GM23338 (cell line): ENCODE results near the gene RAD21L1. TPM values are rescaled to one million over a fixed set of nuclear protein-coding genes. Genes with fewer than 3 reads are reported as not detected.

Source experiments
- ATAC-seq: fragments of 200-7000 bp; cut with Tn5 transposase; 3 replicates; pipeline ENCODE4 v1.9.1; 2020
- DNase-seq: peaks from one replicate; pipeline ENCODE4 v3.0.0-alpha.2; 2015; ENCODE audit warnings: low spot score
- H2AFZ ChIP-seq: fragments of 200-600 bp; sonication (generic); 2 replicates; pipeline ENCODE4 v1.8.0; 2016; ENCODE audit warnings: antibody characterized with exemption, mild to moderate bottlenecking, moderate library complexity
- H3F3A ChIP-seq: fragments of 200-600 bp; sonication (generic); replicated peaks from 2 replicates; pipeline ENCODE4 v1.8.0; 2017; ENCODE audit warnings: antibody characterized with exemption, mixed run types, low read depth
- H3K27ac ChIP-seq: fragments of 200-600 bp; sonication (generic); 2 replicates; pipeline ENCODE4 v1.6.1; 2016; ENCODE audit warnings: low read depth
- H3K27me3 ChIP-seq: fragments of 200-600 bp; sonication (generic); 2 replicates; pipeline ENCODE4 v1.8.0; 2016; ENCODE audit warnings: mild to moderate bottlenecking, mixed run types, moderate library complexity; ENCODE audit not compliant: insufficient read depth
- H3K36me3 ChIP-seq: fragments of 200-600 bp; sonication (generic); 2 replicates; pipeline ENCODE4 v1.8.0; 2016; ENCODE audit warnings: mild to moderate bottlenecking; ENCODE audit not compliant: insufficient read depth
- H3K4me1 ChIP-seq: fragments of 200-600 bp; sonication (generic); 2 replicates; pipeline ENCODE4 v1.8.0; 2016; ENCODE audit warnings: mild to moderate bottlenecking, moderate library complexity; ENCODE audit not compliant: insufficient read depth
- H3K4me2 ChIP-seq: fragments of 200-600 bp; sonication (generic); 2 replicates; pipeline ENCODE4 v1.7.1; 2017; ENCODE audit warnings: mixed run types
- H3K4me3 ChIP-seq: fragments of 200-600 bp; sonication (generic); 2 replicates; pipeline ENCODE4 v1.6.1; 2016; ENCODE audit warnings: mixed run types
- H3K79me2 ChIP-seq: fragments of 200-600 bp; sonication (generic); replicated peaks from 2 replicates; pipeline ENCODE4 v1.8.0; 2017; ENCODE audit warnings: mild to moderate bottlenecking; ENCODE audit not compliant: insufficient read depth
- H3K9me2 ChIP-seq: fragments of 200-600 bp; sonication (generic); 2 replicates; pipeline ENCODE4 v1.8.0; 2017; ENCODE audit not compliant: insufficient read depth
- H4K20me1 ChIP-seq: fragments of 200-600 bp; sonication (generic); replicated peaks from 2 replicates; pipeline ENCODE4 v1.8.0; 2017; ENCODE audit warnings: mild to moderate bottlenecking; ENCODE audit not compliant: insufficient read depth
- H3K27ac Mint-ChIP-seq: 2 replicates; pipeline ENCODE4 v1.8.0; 2020; ENCODE audit warnings: inconsistent platforms, mild to moderate bottlenecking, moderate library complexity, mixed read lengths
- H3K27me3 Mint-ChIP-seq: 3 replicates; pipeline ENCODE4 v1.8.0; 2022; ENCODE audit warnings: low read depth, mild to moderate bottlenecking, moderate library complexity, mixed read lengths, inconsistent platforms; ENCODE audit not compliant: insufficient read depth, poor library complexity
- H3K36me3 Mint-ChIP-seq: 3 replicates; pipeline ENCODE4 v1.8.0; 2021; ENCODE audit warnings: low read depth, mild to moderate bottlenecking, inconsistent platforms, moderate library complexity, mixed read lengths
- H3K4me1 Mint-ChIP-seq: 3 replicates; pipeline ENCODE4 v1.8.0; 2020; ENCODE audit warnings: mild to moderate bottlenecking, inconsistent platforms, mixed read lengths
- H3K4me3 Mint-ChIP-seq: 3 replicates; pipeline ENCODE4 v1.8.0; 2021; ENCODE audit warnings: moderate library complexity, mild to moderate bottlenecking, inconsistent platforms, mixed read lengths
- H3K9me3 Mint-ChIP-seq: 3 replicates; pipeline ENCODE4 v1.8.0; 2020; ENCODE audit warnings: moderate library complexity, mild to moderate bottlenecking, inconsistent platforms, mixed read lengths
- CREB1 ChIP-seq: fragments of 250-450 bp; sonication (Bioruptor Pico); IDR thresholded peaks from 2 replicates; pipeline ENCODE4 v1.5.0; 2020; ENCODE audit warnings: low read depth, mild to moderate bottlenecking, moderate library complexity
- EZH2 ChIP-seq: fragments of 200-600 bp; sonication (generic); IDR thresholded peaks from one replicate; pipeline ENCODE4 v1.8.0; 2017; ENCODE audit warnings: antibody characterized with exemption, mild to moderate bottlenecking, low read depth; ENCODE audit not compliant: unreplicated experiment
- EZH2phosphoT487 ChIP-seq: fragments of 200-600 bp; sonication (generic); IDR thresholded peaks from one replicate; pipeline ENCODE4 v1.8.1; 2018; ENCODE audit warnings: antibody characterized with exemption; ENCODE audit not compliant: unreplicated experiment
- JUNB ChIP-seq: IDR thresholded peaks from one replicate; pipeline ENCODE4 v1.6.1; 2016; ENCODE audit warnings: antibody characterized with exemption; ENCODE audit not compliant: unreplicated experiment
- NANOG ChIP-seq: IDR thresholded peaks from 2 replicates; pipeline ENCODE4 v1.6.1; 2016; ENCODE audit warnings: antibody characterized with exemption, borderline replicate concordance
- POLR2AphosphoS5 ChIP-seq: IDR thresholded peaks from 2 replicates; pipeline ENCODE4 v1.6.1; 2016; ENCODE audit warnings: antibody characterized with exemption, low read depth
- STAT1 ChIP-seq: IDR thresholded peaks from one replicate; pipeline ENCODE4 v1.6.1; 2016; ENCODE audit warnings: antibody characterized with exemption; ENCODE audit not compliant: unreplicated experiment
- ZNF114 ChIP-seq: fragments of 250-450 bp; sonication (Bioruptor Pico); IDR thresholded peaks from 2 replicates; pipeline ENCODE4 v1.5.0; 2020; ENCODE audit warnings: mild to moderate bottlenecking, moderate library complexity
- ZNF331 ChIP-seq: fragments of 250-450 bp; sonication (Bioruptor Pico); IDR thresholded peaks from 2 replicates; pipeline ENCODE4 v1.5.0; 2020; ENCODE audit warnings: low read depth, mild to moderate bottlenecking, moderate library complexity
- polyA plus RNA-seq: library from polyadenylated mRNA; unstranded; fragments of >200 nt; fragmentation: Nextera tagmentation; extraction: Ambion mirVana; gene quantifications from 2 replicates; pipeline ENCODE4 v1.2.1, GENCODE V29; 2016
- total RNA-seq: library from RNA; depleted of rRNA; stranded (reverse); fragments of >200 nt; shearing (Covaris generic); gene quantifications from 2 replicates; pipeline ENCODE4 v1.2.3, GENCODE V29; 2014
- TF ChIP-seq, protein P1 (sequence below): IDR thresholded peaks from one replicate; pipeline ENCODE4 v1.6.1; 2018; ENCODE audit warnings: antibody characterized with exemption; ENCODE audit not compliant: unreplicated experiment
- TF ChIP-seq, protein P2 (sequence below), 2 experiments: fragments of 200-600 bp in 1 of 2; sonication (generic) in 1 of 2; conservative IDR thresholded peaks; 2 replicates each; pipeline versions ENCODE4 v1.5.1 to v1.6.1; 2016 to 2017; ENCODE audit warnings: antibody characterized with exemption in 2 of 2, low read depth in 2 of 2, mild to moderate bottlenecking in 2 of 2, moderate library complexity in 1 of 2
- TF ChIP-seq, protein P3 (sequence below): IDR thresholded peaks from 2 replicates; pipeline ENCODE4 v1.6.1; 2016; ENCODE audit warnings: antibody characterized with exemption
- TF ChIP-seq, protein P4 (sequence below): fragments of 250-450 bp; sonication (Bioruptor Pico); IDR thresholded peaks from 2 replicates; pipeline ENCODE4 v1.5.0; 2020; ENCODE audit warnings: mild to moderate bottlenecking, moderate library complexity

The RAD21L1 gene
- total and polyA plus RNA-seq, 2 experiments from 2014 or later = 0.10 to 0.95 TPM

DNA sequence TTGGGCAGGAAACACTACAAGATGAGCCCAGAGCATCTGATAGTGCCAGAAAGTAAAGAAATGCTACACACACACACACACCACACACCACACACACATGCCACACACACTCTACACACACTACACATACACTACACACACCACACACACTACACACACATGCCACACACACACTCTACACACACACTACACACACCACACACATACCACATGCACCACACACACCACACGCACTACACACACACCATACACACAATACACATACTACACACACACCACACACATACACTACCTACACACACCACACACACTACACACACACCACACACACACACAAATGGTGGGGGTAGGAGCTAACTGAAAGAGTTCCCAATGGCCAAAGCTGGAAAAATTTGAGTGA is 37.5 kb upstream of the RAD21L1 start:
- no peak overlapping the region for H3K4me3 Mint-ChIP-seq
- H3K27ac Mint-ChIP-seq = no peak overlapping the region
- Histone ChIP-seq H3K4me3 (no peak overlapping the region), H3K9me2 (no peaks in the 10 kb centered on the region), H3K4me1 (peaks cover 18% of the 10 kb centered on the region), H3K27ac (no peak overlapping the region), H4K20me1 (no peaks in the 10 kb centered on the region; the same call in 1 of the 2 replicates), H3K4me2 (no peak overlapping the region), H3F3A (0 out of 2 replicates have a peak, but pooled peaks cover 5% of the 10 kb centered on the region), H2AFZ (no peak overlapping the region), H3K36me3 (no peaks in the 10 kb centered on the region), H3K79me2 (no peaks in the 10 kb centered on the region), H3K27me3 (peaks cover 32% of the 10 kb centered on the region)
- peaks cover 5% of the 10 kb centered on the region; the same call in 1 of the 3 replicates for H3K9me3 Mint-ChIP-seq
- no peaks in the 10 kb centered on the region for H3K36me3 Mint-ChIP-seq
- H3K27me3 Mint-ChIP-seq = peaks cover 18% of the 10 kb centered on the region
- H3K4me1 Mint-ChIP-seq = peaks cover 19% of the 10 kb centered on the region
- TF ChIP-seq ZNF114 (CRISPR knock-in tag) (no peak), CREB1 (no peak), EZH2 (no peak), STAT1 (no peak), JUNB (no peak), POLR2AphosphoS5 (no peak), EZH2phosphoT487 (no peak), NANOG (no peak), ZNF331 (CRISPR knock-in tag) (no peak)
- TF ChIP-seq, protein P1, sequence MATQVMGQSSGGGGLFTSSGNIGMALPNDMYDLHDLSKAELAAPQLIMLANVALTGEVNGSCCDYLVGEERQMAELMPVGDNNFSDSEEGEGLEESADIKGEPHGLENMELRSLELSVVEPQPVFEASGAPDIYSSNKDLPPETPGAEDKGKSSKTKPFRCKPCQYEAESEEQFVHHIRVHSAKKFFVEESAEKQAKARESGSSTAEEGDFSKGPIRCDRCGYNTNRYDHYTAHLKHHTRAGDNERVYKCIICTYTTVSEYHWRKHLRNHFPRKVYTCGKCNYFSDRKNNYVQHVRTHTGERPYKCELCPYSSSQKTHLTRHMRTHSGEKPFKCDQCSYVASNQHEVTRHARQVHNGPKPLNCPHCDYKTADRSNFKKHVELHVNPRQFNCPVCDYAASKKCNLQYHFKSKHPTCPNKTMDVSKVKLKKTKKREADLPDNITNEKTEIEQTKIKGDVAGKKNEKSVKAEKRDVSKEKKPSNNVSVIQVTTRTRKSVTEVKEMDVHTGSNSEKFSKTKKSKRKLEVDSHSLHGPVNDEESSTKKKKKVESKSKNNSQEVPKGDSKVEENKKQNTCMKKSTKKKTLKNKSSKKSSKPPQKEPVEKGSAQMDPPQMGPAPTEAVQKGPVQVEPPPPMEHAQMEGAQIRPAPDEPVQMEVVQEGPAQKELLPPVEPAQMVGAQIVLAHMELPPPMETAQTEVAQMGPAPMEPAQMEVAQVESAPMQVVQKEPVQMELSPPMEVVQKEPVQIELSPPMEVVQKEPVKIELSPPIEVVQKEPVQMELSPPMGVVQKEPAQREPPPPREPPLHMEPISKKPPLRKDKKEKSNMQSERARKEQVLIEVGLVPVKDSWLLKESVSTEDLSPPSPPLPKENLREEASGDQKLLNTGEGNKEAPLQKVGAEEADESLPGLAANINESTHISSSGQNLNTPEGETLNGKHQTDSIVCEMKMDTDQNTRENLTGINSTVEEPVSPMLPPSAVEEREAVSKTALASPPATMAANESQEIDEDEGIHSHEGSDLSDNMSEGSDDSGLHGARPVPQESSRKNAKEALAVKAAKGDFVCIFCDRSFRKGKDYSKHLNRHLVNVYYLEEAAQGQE = no peak
- TF ChIP-seq, protein P2, sequence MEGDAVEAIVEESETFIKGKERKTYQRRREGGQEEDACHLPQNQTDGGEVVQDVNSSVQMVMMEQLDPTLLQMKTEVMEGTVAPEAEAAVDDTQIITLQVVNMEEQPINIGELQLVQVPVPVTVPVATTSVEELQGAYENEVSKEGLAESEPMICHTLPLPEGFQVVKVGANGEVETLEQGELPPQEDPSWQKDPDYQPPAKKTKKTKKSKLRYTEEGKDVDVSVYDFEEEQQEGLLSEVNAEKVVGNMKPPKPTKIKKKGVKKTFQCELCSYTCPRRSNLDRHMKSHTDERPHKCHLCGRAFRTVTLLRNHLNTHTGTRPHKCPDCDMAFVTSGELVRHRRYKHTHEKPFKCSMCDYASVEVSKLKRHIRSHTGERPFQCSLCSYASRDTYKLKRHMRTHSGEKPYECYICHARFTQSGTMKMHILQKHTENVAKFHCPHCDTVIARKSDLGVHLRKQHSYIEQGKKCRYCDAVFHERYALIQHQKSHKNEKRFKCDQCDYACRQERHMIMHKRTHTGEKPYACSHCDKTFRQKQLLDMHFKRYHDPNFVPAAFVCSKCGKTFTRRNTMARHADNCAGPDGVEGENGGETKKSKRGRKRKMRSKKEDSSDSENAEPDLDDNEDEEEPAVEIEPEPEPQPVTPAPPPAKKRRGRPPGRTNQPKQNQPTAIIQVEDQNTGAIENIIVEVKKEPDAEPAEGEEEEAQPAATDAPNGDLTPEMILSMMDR (conservative IDR thresholded peaks at IDR 0.05; ENCODE audit: low read depth in 2 of 2) = no peak
- TF ChIP-seq, protein P3, sequence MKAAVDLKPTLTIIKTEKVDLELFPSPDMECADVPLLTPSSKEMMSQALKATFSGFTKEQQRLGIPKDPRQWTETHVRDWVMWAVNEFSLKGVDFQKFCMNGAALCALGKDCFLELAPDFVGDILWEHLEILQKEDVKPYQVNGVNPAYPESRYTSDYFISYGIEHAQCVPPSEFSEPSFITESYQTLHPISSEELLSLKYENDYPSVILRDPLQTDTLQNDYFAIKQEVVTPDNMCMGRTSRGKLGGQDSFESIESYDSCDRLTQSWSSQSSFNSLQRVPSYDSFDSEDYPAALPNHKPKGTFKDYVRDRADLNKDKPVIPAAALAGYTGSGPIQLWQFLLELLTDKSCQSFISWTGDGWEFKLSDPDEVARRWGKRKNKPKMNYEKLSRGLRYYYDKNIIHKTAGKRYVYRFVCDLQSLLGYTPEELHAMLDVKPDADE = no peak
- TF ChIP-seq, protein P4, sequence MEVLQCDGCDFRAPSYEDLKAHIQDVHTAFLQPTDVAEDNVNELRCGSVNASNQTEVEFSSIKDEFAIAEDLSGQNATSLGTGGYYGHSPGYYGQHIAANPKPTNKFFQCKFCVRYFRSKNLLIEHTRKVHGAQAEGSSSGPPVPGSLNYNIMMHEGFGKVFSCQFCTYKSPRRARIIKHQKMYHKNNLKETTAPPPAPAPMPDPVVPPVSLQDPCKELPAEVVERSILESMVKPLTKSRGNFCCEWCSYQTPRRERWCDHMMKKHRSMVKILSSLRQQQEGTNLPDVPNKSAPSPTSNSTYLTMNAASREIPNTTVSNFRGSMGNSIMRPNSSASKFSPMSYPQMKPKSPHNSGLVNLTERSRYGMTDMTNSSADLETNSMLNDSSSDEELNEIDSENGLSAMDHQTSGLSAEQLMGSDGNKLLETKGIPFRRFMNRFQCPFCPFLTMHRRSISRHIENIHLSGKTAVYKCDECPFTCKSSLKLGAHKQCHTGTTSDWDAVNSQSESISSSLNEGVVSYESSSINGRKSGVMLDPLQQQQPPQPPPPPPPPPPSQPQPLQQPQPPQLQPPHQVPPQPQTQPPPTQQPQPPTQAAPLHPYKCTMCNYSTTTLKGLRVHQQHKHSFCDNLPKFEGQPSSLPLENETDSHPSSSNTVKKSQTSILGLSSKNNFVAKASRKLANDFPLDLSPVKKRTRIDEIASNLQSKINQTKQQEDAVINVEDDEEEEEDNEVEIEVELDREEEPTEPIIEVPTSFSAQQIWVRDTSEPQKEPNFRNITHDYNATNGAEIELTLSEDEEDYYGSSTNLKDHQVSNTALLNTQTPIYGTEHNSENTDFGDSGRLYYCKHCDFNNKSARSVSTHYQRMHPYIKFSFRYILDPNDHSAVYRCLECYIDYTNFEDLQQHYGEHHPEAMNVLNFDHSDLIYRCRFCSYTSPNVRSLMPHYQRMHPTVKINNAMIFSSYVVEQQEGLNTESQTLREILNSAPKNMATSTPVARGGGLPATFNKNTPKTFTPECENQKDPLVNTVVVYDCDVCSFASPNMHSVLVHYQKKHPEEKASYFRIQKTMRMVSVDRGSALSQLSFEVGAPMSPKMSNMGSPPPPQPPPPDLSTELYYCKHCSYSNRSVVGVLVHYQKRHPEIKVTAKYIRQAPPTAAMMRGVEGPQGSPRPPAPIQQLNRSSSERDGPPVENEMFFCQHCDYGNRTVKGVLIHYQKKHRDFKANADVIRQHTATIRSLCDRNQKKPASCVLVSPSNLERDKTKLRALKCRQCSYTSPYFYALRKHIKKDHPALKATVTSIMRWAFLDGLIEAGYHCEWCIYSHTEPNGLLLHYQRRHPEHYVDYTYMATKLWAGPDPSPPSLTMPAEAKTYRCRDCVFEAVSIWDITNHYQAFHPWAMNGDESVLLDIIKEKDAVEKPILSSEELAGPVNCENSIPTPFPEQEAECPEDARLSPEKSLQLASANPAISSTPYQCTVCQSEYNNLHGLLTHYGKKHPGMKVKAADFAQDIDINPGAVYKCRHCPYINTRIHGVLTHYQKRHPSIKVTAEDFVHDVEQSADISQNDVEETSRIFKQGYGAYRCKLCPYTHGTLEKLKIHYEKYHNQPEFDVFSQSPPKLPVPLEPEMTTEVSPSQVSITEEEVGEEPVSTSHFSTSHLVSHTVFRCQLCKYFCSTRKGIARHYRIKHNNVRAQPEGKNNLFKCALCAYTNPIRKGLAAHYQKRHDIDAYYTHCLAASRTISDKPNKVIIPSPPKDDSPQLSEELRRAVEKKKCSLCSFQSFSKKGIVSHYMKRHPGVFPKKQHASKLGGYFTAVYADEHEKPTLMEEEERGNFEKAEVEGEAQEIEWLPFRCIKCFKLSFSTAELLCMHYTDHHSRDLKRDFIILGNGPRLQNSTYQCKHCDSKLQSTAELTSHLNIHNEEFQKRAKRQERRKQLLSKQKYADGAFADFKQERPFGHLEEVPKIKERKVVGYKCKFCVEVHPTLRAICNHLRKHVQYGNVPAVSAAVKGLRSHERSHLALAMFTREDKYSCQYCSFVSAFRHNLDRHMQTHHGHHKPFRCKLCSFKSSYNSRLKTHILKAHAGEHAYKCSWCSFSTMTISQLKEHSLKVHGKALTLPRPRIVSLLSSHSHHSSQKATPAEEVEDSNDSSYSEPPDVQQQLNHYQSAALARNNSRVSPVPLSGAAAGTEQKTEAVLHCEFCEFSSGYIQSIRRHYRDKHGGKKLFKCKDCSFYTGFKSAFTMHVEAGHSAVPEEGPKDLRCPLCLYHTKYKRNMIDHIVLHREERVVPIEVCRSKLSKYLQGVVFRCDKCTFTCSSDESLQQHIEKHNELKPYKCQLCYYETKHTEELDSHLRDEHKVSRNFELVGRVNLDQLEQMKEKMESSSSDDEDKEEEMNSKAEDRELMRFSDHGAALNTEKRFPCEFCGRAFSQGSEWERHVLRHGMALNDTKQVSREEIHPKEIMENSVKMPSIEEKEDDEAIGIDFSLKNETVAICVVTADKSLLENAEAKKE (CRISPR knock-in tag) = no peak
- DNase-seq (no peak), ATAC-seq (no peak)
